ENCODE measurements around the gene SOX8.

Gene SOX8

DNA sequence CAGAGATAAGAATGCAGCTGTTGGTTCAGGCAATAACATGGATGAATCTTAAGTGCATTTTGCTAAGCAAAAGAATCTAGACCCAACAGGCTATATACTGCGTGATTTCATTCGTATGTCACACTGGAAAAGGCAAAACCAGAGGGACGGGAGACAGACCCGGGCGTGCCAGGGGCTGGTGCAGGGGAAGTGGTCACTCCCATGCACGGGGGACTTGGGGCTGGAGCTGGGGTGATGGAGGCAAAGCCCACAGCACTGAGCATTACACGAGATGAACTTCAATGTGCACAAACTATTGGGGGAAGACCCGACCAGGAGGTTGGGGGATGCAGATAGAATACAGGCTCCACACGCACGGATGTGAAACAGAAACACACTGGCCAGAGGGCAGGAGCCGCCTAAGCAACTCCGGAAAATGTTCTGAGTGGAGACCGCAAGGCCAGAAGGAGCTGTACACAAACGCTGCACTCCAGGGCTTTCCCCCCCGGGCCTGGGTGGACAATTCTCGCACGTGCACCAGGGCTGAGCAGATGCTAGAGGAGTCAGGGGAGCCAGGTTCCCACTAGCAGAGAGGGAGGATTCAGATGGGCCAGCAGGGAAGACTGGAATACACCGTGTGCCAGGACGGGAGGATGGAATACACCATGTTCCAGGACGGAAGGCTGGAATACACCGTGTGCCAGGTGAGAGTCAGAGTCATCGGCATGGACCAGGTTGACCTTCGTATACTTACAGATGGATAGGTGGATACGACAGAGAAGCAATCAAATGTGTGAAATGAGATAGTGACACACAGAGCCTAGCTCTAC is 22.1 kb upstream of the SOX8 start:
- H3K27ac ChIP-seq = no peak overlapping the region
- TF ChIP-seq, protein P1, sequence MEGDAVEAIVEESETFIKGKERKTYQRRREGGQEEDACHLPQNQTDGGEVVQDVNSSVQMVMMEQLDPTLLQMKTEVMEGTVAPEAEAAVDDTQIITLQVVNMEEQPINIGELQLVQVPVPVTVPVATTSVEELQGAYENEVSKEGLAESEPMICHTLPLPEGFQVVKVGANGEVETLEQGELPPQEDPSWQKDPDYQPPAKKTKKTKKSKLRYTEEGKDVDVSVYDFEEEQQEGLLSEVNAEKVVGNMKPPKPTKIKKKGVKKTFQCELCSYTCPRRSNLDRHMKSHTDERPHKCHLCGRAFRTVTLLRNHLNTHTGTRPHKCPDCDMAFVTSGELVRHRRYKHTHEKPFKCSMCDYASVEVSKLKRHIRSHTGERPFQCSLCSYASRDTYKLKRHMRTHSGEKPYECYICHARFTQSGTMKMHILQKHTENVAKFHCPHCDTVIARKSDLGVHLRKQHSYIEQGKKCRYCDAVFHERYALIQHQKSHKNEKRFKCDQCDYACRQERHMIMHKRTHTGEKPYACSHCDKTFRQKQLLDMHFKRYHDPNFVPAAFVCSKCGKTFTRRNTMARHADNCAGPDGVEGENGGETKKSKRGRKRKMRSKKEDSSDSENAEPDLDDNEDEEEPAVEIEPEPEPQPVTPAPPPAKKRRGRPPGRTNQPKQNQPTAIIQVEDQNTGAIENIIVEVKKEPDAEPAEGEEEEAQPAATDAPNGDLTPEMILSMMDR (IDR thresholded peaks at IDR 0.05) = no peak
- TF ChIP-seq ZFX (IDR thresholded peaks at IDR 0.05; ENCODE audit: borderline replicate concordance) = no peak

DNA sequence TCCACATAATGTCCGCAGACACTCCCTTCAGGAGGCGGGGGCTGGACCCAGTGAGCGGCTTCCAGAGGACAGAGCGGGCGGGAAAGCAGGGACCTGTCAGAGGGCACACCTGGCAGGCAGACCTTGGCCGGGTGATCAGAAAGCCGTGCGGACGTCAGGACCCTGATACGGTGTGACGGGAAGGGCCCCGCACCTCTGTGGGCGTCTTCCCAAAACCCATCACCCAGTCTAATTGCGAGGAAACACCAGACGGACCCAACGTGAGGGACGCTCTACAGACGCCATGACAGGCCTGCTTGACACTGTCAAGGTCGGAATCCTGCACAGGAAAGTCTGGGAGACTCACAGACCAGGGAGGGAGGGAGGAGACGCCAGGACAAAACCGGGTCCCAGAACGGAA is 19.2 kb upstream of the SOX8 start:
- H3K27ac ChIP-seq = no peak overlapping the region
- TF ChIP-seq, protein P1 (IDR thresholded peaks at IDR 0.05) = no peak
- TF ChIP-seq ZFX (IDR thresholded peaks at IDR 0.05; ENCODE audit: borderline replicate concordance) = no peak

DNA sequence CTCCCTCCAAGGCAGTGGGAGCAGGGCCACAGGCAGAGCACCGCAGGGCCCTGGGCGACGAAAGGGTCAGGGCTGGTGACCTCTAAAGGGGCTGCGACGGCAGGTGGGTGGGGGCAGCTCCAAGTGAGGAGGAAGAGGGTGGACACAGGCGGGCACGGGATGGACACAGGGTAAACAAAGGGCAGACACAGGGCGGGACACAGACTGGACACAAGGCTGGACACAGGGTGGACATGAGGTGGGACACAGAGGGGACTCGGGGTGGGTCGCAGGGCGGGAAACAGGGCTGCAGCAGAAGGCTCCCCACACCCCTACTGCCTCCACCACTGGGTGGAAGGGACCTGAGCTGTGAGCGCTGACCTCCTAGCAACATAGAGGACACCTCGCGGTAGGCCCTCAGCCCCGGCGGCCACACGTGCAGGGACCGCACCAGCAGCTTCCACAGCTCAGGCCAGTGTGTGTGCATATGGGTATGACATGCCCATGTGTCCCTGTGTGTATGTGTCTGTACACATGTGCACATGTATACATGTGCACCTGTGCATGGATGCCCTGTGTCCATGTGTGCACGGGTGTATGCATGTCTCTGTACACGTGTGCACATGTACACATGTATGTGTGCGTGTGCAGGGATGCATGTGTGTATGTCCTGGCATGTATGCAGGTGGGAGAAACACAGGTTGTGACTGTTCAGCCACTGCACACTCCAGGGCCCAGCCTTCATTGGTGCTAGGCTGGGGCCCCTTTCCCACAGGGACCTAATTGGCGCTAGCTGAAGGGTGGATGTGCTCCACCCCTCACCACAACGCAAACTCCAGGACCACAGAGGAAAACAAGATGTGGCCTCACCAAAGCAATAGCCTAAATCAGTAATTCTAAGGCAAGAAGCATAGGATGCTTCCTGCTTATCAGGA is 18.4 kb upstream of the SOX8 start:
- TF ChIP-seq, protein P1 (IDR thresholded peaks at IDR 0.05) = no peak
- TF ChIP-seq ZFX (IDR thresholded peaks at IDR 0.05; ENCODE audit: borderline replicate concordance) = no peak
- no peak overlapping the region for H3K27ac ChIP-seq

DNA sequence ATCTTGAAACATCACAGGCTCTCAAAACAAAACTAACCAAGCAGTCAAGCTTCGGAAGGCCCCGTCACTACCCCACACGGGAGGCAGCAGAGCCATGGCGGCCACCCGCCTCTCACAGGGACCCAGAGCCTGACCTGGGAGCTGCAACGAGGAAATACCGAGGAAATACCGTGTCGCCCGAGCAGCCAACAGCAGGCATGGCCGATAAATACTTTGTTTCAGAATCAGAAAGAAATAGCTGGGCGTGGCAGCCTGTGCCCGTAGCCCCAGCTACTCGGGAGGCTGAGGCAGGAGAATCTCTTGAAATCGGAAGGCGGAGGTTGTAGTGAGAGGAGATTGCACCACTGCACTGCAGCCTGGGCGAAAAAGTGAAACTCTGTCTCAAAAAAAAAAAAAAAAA is 17.7 kb upstream of the SOX8 start:
- peak overlapping the region; percentile 73 for H3K27ac ChIP-seq
- TF ChIP-seq, protein P1 (IDR thresholded peaks at IDR 0.05) = no peak
- no peak for TF ChIP-seq ZFX (IDR thresholded peaks at IDR 0.05; ENCODE audit: borderline replicate concordance)

DNA sequence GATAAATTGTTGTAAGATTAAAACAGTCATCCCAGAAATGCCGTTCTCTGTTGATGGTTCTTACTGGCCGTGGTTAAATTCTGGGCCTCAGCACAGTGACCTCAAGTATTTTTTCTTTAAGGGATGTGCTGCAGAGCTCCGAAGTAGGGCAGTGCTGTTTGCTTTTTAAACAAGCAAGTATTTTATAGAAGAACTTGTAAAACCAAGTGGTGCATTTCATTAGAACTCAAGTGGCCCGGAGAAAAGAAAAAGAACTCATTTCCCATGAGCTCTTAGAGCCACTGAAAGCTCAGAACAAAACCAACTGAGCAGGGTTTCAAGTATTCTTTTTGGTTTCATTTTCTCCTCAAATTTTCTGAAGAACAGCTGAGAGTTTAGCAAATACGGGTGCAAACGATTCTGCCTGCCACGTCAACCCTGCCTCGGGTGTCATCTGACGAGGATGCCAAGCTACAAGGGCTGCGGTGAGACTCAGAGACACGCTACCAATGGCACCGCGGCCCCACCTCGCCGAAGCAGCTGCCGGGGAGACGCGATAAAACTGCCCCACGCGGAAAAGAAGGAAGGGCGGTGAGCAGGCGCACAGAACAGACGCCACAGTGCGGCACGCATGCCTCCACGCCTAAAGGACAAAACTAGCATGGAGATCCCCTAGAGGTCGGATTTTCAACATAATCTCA is 17.1 kb upstream of the SOX8 start:
- no peak for TF ChIP-seq ZFX (IDR thresholded peaks at IDR 0.05; ENCODE audit: borderline replicate concordance)
- TF ChIP-seq, protein P1 (IDR thresholded peaks at IDR 0.05) = 0 out of 2 replicates have a peak, but pooled peaks have one; percentile 11
- H3K27ac ChIP-seq = peak overlapping the region; percentile 73

DNA sequence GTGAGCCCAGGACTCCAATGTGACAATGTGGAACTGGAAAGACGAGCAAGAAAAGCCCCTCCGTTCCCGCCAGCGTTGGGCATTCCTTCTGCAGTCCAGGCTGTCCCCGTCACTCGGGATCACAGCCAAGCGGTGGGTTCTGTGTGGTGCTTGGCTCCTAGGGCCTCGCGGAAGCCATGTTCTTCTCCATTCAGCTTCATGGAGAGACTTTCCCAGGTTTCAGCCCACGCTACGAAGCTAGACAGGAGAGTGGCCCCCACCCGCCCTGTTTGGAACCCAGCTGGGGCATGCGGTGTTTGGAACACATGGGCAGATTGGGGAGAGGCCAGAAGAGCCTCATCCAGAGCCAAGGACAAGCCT is 16.6 kb upstream of the SOX8 start:
- peak overlapping the region; percentile 73 for H3K27ac ChIP-seq
- TF ChIP-seq, protein P1 (IDR thresholded peaks at IDR 0.05) = no peak
- no peak for TF ChIP-seq ZFX (IDR thresholded peaks at IDR 0.05; ENCODE audit: borderline replicate concordance)

Measured in 22Rv1 (cell line).